GM18907 (cell line): ENCODE measurements around the gene PGM2L1.

Experiments
- ATAC-seq: cut with Tn5 transposase; IDR thresholded peaks from one replicate; pipeline ENCODE4 v1.9.1; 2021; ENCODE audit warnings: mild to moderate bottlenecking, moderate library complexity; ENCODE audit not compliant: unreplicated experiment

Gene PGM2L1

DNA sequence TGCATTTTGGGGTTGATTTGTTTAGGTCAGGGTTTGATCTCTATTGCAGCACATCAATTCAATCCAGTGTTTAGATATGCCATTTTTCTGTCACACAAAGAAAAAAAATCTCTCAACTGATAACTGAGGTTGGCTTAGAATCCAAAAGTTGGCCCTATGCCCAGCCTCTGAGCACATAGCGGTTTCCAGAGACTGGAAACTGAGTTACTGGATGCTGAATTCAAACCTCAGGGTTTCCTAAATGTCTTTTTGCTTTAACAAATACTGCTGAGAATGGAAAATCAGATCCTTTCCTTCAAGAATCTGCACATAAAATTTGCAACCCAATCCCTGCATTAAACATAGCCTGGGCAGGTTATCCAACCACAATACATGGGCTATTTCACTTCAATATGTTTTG, 90.8 kb downstream of the PGM2L1 start:
- no peak for ATAC-seq

DNA sequence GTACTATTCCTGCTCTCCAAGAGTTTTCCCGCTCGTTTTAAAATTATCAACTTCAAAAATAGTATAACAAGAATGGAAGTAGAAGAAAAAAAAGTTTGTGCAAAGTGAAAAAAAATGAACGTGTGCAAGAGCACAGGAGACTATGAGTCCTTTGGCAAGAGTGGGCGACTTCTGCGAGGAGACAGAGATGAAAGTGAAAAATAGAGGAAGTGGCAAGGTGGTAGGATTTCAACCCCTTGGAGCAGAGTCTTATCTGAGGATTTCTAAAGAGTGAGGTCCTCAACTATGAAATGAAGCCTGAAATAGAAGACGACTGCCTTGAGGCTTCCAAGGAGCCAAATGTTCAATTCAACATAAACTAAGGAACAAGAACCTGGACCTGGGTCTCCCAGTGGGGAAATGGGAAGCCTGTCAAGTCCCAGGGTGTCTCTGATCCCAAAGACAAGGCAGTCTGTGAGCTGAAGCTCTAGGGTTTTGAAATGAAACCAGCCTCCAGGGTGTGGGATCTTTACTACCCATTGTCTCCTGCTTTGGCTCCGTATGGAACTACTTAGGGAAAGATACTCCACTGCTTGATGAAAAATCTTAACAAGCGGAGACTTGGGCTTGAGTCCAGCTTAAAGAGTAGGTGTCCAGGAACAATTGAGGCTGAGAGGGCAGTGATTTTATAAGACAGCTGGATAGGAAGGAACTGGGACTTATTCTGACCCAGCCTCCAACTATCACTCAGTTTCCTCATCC, 91.6 kb downstream of the PGM2L1 start:
- ATAC-seq: no peak

DNA sequence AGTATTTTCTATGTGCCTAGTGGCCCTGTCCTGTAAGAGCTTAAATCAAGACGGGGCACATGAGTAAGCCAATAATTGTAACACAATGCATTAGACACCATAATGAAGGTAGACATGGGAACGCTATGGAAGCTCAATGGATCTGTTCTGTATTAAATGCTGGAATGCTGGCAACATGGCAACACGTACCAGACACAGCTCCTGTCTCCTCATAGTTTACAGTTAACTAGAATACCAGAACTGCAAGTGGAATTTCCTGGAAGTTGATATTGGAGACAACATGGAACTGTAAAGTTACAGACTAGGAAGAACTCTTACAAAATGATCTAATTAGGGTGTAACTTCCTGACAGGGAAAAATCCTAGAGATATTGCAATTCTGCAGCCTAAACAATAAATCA, 99.2 kb downstream of the PGM2L1 start:
- no peak for ATAC-seq

DNA sequence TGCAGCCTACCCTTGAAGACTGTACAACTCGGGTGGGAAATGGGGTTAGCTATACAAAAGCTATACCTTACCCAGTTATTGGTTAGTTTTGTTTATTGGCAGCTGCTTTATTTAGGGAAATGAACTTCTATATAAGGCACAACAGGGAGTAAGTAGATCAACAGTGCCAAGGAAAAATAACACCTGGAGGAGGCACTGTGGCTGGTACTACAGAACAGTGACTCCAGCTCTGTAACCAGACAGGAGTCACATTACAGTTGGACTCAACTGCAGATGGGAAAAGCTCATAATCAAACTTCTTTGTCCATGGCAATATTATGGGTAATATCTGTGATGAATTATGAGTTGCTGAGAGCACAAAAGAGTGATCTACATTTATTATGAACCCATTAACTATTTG, 100.7 kb downstream of the PGM2L1 start:
- ATAC-seq: no peak

DNA sequence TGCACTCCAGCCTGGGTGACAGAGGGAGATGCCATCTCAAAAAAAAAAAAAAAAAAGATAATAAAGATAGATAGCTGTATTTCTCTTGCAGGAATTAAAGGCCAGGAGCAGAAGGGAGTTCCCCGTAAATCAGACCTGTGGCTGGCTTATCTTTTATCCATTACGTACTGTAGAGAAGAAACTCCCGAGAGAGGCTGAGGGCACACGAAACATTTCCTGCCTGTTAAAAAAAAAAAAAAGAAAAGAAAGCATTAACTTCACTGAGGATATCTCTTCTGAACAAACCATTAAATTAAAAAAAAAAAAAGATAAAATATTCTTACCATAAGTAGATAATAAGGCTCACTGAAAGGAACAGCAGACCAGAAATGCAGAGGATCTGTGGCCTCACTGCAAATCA, 109.3 kb downstream of the PGM2L1 start:
- ATAC-seq: no peak

DNA sequence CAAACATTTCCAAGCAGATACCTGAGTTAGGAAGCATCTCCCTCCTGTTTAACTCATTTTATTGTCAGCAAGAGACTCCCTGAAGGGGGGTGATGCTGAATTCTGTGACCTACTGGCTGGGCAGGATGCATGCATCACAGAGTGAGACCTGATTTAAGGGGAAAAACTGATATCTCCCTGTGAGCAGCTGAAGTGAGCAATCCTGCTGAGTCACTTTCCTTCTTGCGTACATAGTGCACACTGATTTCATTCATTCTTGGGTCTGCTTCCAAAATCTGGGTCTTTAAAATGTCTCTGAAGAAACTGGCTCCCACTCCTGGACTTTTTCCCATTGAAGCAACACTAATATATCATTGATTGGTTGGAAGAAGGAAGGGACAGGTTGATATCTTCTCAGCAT, 110.1 kb downstream of the PGM2L1 start:
- ATAC-seq: no peak

DNA sequence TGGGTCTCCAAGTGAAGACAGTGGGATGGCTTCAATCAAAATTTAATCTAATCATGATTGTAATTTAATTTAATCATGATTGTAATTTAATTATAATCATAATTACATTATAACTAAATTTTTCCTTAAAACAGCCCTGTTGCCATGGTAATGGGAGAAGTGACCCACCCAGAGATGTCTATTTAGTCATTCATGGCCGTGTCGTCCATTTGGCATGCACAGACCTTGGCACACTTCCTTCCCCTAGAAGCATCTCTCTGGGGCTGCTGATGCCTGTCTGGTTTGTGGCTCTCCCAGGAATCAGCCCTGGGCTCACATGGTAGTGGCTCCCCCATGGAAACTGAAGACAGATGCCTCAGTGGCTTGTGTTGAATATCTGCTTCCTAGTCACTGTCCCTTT, 113.8 kb downstream of the PGM2L1 start:
- ATAC-seq: no peak

DNA sequence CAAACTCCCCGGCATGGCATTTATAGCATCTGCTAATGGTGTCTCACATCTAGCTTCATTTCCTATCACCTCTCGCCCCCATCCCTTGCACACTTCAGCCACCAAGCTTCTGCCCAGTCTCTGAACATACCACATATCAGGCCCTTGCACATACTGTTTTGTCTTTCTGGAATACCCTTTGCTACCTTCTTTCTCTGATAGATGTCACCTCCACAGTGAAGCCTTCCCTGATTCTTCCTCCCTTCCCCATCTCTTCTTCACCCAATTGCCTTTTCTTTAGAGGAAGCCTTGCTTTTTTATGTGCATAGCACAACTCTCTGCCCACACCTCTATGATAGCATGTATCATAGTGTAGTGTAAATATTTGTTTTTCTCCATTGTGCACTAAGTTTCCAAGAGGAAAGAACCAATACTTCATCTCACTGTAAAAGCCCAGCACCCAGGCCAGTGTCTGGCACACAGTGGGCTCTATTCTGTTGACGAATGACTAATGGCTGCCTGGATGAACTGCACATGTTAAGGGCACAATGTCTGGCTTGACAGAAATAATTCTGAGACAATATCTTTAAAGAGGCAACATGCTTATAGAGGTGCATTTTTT, 114.6 kb downstream of the PGM2L1 start:
- ATAC-seq: no peak

DNA sequence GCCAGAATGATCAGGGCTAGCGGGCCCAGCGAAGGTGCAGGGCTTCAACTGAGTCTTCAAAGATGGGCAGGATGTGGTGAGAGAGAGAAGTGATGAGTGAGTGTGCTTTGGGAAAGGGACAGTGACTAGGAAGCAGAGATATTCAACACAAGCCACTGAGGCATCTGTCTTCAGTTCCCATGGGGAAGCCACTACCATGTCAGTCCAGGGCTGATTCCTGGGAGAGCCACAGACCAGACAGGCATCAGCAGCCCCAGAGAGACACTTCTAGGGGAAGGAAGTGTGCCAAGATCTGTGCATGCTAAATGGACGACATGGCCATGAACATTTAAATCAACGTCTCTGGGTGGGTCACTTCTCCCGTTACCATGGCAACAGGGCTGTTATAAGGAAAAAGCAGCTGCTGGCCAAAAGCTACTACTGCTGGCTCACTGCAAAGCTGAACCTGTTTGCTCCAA, 115.3 kb downstream of the PGM2L1 start:
- ATAC-seq: no peak

DNA sequence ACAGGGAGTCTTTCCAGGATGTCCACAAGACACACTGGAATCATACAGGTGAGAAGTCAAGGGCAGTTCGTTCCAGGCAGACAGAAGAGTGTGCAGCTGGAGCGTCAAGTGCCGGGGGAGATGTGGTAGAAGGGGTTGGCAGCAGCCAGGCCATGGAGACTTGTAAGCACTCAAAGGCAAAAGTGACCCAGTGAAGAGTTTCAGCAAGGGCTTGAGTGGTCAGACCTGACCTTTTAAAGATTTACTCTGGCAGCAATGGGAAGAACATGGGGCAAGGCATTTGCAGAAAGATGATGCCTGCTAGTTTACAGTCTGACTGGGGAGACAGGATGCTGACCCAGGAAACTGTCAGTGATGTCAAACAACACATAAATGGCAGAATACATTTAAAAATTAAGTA, 115.8 kb downstream of the PGM2L1 start:
- no peak for ATAC-seq

DNA sequence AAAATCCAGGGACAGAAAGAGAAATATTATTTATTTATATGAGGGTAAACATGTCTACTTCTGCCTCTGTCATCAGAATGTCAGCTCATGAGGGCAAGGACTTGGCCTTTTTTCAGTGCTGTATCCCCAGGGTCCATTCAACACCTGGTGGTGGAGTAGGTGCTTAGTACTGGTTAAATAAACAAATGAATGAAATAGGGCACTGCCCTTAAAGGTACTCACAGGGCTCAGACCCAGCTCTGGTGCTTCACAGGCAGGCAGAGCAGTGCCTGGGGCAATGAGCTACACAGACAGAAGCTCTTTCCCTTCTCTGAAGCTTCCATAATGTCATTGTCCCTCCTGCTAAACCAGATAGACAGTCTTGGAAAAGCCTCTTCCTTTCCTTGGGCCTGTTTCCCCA, 117.7 kb downstream of the PGM2L1 start:
- no peak for ATAC-seq
